ENCODE data around the gene MEF2A. TPM values are rescaled to one million over a fixed set of nuclear protein-coding genes. Genes with fewer than 3 reads are reported as not detected.
A peak's percentile ranks its signal among the peaks of the same experiment; 100 is the strongest.

The MEF2A gene
- total and polyA plus RNA-seq, 10 of the 15 experiments (the other 5 are each of a cell fraction or from before 2014, with no cell fraction given): 7.2 to 46.7 (median 35.9) TPM

DNA sequence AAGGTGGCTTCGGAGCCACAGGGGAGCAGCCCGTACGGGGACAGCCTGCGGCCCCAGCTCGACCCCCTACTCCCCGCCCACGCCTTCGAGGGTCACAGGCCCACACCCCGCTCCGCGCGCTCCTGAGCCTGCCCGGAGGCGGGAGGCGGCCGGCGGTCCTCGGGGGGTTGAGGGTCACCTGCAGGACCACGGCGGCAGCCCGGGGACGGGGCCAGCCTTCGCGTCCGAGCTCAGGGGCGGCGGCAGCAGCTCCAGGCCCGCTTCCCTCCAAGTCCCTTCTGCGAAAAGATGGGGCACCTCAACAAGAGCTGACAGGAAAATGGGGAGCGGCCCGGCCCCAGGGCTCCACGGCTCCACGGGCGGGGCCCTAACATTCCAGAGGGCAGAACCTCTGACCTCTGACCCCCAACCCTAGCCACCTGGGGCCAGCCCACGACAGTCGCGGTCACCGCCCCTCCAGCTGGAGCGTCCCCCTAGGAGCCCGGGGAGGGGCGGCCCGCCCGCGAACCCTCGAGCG, 167.0 kb downstream of the MEF2A start:
- DNase-seq (ENCODE audit: low read depth, low spot score) (no peak), FAIRE-seq (no peak), ATAC-seq (peak; percentile 18)
- BruUV-seq (replicated peaks): no TSS peak
- Histone ChIP-seq H3K27ac (ENCODE audit: control insufficient read depth, insufficient read depth) (no peak overlapping the region), H3K36me3 (ENCODE audit: control insufficient read depth in 2 of 2, insufficient read depth in 2 of 2, low read length in 1 of 2) (no peaks in the 10 kb centered on the region), H2AFZ (ENCODE audit: control insufficient read depth, low read depth, low read length) (peak overlapping the region; percentile 43), H3K9ac (ENCODE audit: control insufficient read depth, insufficient read depth, low read length) (peak overlapping the region; percentile 43), H3K4me1 (ENCODE audit: control insufficient read depth, insufficient read depth, low read length) (no peaks in the 10 kb centered on the region), H3K9me3 (replicated peaks; ENCODE audit: control insufficient read depth, insufficient read depth, low read length) (no peaks in the 10 kb centered on the region), H3K4me2 (ENCODE audit: control insufficient read depth, insufficient read depth) (peak overlapping the region; percentile 73), H4K20me1 (ENCODE audit: control insufficient read depth, insufficient read depth) (no peaks in the 10 kb centered on the region), H3K4me3 (peak overlapping the region; percentile 78), H3K27me3 (replicated peaks in 1 of 2; ENCODE audit: control insufficient read depth in 2 of 2, insufficient read depth in 2 of 2, low read length in 1 of 2) (no peaks in the 10 kb centered on the region), H3K79me2 (ENCODE audit: control insufficient read depth, insufficient read depth, low read length) (no peaks in the 10 kb centered on the region)
- WGBS (ENCODE audit: insufficient coverage, insufficient replicate concordance, low lambda C conversion rate, missing lambda C conversion rate): 7% methylated on average over 33 of the region's 46 CpGs
- CTCF ChIA-PET: interaction anchor here (0.7 to 2.8 kb wide), 7 partner anchors 14 to 460 kb away, joined by 3 to 13 read pairs (median 7); no protein-coding TSS in a partner anchor
- SMC1A ChIA-PET (ENCODE audit: uncharacterized antibody, unreplicated experiment): interaction anchor here (0.8 to 2.0 kb wide), 8 partner anchors 14 to 479 kb away, joined by 3 to 13 read pairs (median 5); no protein-coding TSS in a partner anchor
- RAD21 ChIA-PET (ENCODE audit: unreplicated experiment): interaction anchor here (0.8 to 2.0 kb wide), 19 partner anchors 14 to 633 kb away, joined by 3 to 25 read pairs (median 4); no protein-coding TSS in a partner anchor
- in situ Hi-C loops (cut with MboI): loop anchor here (25.0 kb wide), 1 partner anchor 621 kb away; the partner anchor contains the start of gene SYNM
- intact Hi-C loops (cut with micrococcal nuclease; ENCODE audit: unreplicated experiment): no loop called here
- TF ChIP-seq NR2C1 (IDR thresholded peaks at IDR 0.05) (peak; percentile 89), NR2F1 (conservative IDR thresholded peaks at IDR 0.05) (peak; percentile 96), HSF1 (IDR thresholded peaks at IDR 0.05; ENCODE audit: low read depth, low read length) (no peak), ZNF207 (IDR thresholded peaks at IDR 0.05; ENCODE audit: borderline replicate concordance) (0 out of 2 replicates have a peak, but pooled peaks have one; percentile 39), PAX5 (IDR thresholded peaks at IDR 0.05; ENCODE audit: borderline replicate concordance, low read depth, low read length) (no peak), NKRF (conservative IDR thresholded peaks at IDR 0.05) (peak; percentile 76; the same call in 1 of the 2 replicates), DPF2 (IDR thresholded peaks at IDR 0.05) (peak; percentile 32; the same call in 1 of the 2 replicates), USF1 (IDR thresholded peaks at IDR 0.05; ENCODE audit: borderline replicate concordance, extremely low read length, insufficient read depth, low read depth, low read length) (no peak), TCF12 (IDR thresholded peaks at IDR 0.05; ENCODE audit: low read depth, low read length) (0 out of 2 replicates have a peak, but pooled peaks have one; percentile 11), GATAD2B (conservative IDR thresholded peaks at IDR 0.05; ENCODE audit: low read depth) (peak; percentile 89), EGR1 (IDR thresholded peaks at IDR 0.05; ENCODE audit: borderline replicate concordance in 1 of 2, low read depth in 2 of 2, low read length in 2 of 2) (peak in 1 of 2 experiments; percentile 51; a peak in 2 of 3 replicates)
- TF ChIP-seq, protein P1, sequence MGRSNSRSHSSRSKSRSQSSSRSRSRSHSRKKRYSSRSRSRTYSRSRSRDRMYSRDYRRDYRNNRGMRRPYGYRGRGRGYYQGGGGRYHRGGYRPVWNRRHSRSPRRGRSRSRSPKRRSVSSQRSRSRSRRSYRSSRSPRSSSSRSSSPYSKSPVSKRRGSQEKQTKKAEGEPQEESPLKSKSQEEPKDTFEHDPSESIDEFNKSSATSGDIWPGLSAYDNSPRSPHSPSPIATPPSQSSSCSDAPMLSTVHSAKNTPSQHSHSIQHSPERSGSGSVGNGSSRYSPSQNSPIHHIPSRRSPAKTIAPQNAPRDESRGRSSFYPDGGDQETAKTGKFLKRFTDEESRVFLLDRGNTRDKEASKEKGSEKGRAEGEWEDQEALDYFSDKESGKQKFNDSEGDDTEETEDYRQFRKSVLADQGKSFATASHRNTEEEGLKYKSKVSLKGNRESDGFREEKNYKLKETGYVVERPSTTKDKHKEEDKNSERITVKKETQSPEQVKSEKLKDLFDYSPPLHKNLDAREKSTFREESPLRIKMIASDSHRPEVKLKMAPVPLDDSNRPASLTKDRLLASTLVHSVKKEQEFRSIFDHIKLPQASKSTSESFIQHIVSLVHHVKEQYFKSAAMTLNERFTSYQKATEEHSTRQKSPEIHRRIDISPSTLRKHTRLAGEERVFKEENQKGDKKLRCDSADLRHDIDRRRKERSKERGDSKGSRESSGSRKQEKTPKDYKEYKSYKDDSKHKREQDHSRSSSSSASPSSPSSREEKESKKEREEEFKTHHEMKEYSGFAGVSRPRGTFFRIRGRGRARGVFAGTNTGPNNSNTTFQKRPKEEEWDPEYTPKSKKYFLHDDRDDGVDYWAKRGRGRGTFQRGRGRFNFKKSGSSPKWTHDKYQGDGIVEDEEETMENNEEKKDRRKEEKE (IDR thresholded peaks at IDR 0.05): no peak
- POLR2A ChIA-PET: interaction anchor here (0.6 to 1.5 kb wide), 5 partner anchors 14 to 479 kb away, joined by 3 to 5 read pairs (median 3); no protein-coding TSS in a partner anchor
